NCI-H2107 treated with DMSO at 0.1 percent for 48 hours (cell line): ENCODE measurements around the gene IGSF10.
"Not testable (repeated sequence)": the region's sequence is repeated elsewhere in the genome, so short reads cannot be mapped to it uniquely, and the experiment has no call there.

Experiments used
- DNase-seq: peaks from one replicate; lab custom pipeline; 2025; ENCODE audit not compliant: unreplicated experiment; lab: John Stamatoyannopoulos, UW

The IGSF10 gene, protein sequence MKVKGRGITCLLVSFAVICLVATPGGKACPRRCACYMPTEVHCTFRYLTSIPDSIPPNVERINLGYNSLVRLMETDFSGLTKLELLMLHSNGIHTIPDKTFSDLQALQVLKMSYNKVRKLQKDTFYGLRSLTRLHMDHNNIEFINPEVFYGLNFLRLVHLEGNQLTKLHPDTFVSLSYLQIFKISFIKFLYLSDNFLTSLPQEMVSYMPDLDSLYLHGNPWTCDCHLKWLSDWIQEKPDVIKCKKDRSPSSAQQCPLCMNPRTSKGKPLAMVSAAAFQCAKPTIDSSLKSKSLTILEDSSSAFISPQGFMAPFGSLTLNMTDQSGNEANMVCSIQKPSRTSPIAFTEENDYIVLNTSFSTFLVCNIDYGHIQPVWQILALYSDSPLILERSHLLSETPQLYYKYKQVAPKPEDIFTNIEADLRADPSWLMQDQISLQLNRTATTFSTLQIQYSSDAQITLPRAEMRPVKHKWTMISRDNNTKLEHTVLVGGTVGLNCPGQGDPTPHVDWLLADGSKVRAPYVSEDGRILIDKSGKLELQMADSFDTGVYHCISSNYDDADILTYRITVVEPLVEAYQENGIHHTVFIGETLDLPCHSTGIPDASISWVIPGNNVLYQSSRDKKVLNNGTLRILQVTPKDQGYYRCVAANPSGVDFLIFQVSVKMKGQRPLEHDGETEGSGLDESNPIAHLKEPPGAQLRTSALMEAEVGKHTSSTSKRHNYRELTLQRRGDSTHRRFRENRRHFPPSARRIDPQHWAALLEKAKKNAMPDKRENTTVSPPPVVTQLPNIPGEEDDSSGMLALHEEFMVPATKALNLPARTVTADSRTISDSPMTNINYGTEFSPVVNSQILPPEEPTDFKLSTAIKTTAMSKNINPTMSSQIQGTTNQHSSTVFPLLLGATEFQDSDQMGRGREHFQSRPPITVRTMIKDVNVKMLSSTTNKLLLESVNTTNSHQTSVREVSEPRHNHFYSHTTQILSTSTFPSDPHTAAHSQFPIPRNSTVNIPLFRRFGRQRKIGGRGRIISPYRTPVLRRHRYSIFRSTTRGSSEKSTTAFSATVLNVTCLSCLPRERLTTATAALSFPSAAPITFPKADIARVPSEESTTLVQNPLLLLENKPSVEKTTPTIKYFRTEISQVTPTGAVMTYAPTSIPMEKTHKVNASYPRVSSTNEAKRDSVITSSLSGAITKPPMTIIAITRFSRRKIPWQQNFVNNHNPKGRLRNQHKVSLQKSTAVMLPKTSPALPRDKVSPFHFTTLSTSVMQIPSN (N-terminal part only)

DNA sequence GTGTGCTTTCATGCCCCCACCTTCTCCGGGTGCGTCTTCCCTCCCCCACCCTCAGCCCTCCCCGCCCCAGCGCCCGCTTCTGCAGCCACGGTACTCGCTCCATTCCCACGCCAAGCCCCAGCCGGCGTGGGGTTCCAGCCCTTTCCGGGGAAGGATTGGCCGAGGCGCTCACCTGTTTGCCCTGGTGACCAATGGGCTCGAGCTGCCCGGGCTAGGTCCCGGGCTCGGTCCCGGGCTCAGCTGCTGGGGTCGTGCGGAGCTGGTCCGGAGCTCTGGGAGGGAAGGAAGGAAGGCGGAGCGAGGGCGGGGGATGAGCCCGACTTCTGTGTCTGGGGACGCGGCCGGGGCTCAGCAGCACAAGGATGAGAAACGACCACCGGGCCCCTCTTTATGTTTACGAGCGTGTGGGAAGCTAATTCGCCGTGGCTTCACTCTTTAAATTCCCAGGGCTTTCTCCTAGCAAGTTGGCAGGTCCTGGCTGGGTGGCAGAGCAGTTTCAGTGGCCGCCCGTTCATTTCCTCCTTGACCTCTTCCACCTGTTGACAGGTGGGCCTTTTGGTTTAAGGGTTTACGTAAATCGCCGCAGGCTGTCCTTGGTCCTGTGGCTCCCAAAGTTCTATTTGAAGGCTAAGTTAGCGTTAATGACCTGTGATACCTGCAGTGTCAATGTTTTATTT is at the start of gene IGSF10:
IGSF10 (minus strand) TSS at position 288 of the 677 bp plus-strand sequence. CDS start 2,352 bp downstream, outside the sequence.
- no peak for DNase-seq

DNA sequence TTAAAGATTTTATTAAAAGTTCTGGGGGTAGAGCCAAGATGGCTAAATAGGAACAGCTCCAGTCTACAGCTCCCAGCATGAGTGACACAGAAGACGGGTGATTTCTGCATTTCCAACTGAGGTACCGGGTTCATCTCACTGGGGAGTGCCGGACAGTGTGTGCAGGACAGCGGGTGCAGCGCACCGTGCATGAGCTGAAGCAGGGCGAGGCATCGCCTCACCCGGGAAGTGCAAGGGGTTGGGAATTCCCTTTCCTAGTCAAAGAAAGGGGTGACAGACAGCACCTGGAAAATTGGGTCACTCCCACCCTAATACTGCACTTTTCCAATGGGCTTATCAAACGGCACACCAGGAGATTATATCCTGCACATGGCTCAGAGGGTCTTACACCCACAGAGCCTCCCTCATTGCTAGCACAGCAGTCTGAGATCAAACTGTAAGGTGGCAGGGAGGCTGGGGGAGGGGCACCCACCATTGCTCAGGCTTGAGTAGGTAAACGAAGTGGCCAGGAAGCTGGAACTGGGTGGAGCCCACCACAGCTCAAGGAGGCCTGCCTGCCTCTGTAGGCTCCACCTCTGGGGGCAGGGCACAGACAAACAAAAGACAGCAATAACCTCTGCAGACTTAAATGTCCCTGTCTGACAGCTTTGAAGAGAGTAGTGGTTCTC is 48.7 kb upstream of the IGSF10 start:
- not testable (repeated sequence) for DNase-seq

DNA sequence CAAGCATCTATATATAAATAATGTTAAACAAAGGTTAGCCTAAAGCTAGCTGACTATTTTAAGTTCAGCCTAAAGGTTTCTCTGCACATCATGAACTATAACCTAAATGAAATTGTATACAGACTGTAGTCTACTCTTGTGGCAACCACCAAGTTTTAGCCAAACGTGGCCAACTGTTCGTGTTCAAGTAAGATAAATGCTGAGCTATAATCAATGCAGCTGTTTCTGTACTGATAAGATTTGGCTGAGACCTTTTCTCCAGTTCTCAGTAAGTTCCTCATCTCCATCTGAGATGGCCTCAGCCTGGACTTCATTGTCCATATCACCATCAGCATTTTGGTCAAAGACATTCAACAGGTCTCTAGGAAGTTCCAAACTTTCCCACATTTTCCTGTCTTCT is 43.7 kb upstream of the IGSF10 start:
- no peak for DNase-seq

GRCh38 chr3:151503074-151503473 is 42.2 kb upstream of the IGSF10 start:
- DNase-seq: no peak

GRCh38 chr3:151501923-151502632 is 41.2 kb upstream of the IGSF10 start:
- DNase-seq: no peak

- no peak for DNase-seq
Observed at GRCh38 chr3:151501171-151501922, 40.5 kb upstream of the IGSF10 start.

DNA sequence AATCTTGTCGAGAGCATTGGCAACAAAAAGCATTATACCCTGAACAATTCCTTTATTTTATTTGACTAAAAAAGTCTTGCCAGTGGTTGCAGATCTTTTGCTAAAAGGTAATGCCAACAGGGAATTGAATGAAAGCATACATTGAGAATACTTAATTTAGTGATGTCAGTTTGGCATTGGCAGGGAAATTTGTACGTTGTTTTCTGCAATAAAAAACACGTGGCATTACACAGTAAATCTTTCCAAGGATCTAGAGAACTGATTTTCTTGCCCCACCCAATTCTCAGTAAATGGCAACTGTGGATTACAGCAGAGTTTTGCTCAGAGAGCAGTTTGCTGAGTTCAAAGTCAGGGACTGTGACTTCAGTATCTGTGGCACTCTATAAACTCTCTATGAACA is 38.3 kb upstream of the IGSF10 start:
- no peak for DNase-seq

DNA sequence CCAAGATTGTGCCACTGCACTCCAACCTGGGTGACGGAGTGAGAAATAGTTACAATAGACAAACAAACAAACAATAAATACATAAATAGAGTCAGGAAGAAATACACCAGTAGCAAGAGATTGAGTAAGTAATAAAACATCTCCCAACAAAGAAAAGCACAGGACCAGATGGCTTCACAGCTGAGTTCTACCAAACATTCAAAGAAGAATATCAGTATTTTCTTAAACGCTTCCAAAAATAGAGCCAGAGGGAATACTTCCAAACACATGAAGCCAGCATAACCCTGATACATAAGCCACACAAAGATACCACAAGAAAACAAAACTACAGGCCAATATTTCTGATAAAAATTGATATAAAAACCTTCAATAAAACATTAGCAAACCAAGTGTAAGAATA is 30.7 kb upstream of the IGSF10 start:
- DNase-seq: no peak

GRCh38 chr3:151487833-151488232 is 27.0 kb upstream of the IGSF10 start:
- not testable (repeated sequence) for DNase-seq

DNA sequence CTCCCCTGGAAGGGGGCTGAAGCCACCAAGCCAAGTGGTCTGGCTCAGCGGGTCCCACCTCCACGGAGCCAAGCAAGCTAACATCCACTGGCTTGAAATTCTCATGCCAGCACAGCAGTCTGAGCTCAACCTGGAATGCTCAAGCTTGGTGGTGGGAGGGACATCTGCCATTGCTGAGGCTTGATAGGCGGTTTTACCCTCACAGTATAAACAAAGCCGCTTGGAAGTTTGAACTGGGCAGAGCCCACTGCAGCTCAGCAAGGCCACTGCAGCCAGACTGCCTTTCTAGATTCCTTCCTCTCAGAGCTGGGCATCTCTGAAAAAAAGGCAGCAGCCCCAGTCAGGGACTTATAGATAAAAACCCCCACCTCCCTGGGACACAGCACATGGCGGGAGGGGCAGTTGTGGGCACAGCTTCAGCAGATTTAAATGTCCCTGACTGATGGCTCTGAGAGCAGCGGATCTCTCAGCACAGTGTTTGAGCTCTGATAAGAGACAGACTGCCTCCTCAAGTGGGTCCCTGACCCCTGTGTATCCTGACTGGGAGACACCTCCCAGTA is 23.2 kb upstream of the IGSF10 start:
- no peak for DNase-seq

DNA sequence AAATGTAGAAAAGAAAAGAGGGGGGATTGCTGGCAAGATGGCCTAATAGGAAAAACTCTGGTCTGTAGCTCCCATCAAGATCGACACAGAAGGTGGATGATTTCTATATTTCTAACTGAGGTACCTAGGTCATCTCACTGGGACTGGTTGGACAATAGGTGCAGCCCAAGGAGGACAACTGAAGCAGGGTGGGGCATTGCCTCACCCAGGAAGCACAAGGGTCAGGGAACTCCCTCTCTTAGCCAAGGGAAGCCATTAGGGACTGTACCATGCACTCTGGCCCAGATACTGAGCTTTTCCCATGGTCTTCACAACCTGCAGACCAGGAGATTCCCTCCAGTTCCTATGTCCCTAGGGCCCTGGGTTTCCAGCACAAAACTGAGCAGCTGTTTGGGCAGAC is 22.6 kb upstream of the IGSF10 start:
- DNase-seq: no peak

DNA sequence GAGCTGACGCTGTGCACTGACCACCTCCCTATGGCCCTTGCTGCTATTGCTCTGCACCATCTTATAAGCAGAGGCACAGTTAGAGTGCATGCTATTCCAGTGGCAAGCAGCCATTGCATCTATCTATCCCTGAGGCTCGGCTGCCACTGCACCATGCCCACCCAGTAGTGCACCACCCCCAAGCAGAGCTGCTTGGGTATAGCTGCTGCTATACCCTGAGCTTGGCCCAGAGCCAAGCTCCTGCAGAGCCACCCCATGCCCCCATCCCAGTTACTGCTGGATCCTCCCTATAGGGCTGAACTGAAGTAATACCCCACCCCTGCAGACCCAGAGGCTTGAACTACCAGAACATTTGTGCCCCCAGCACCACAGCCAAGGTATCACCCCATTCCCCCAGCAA is 19.6 kb upstream of the IGSF10 start:
- no peak for DNase-seq

- no peak for DNase-seq
Observed at GRCh38 chr3:151479452-151479851, 18.6 kb upstream of the IGSF10 start.

DNA sequence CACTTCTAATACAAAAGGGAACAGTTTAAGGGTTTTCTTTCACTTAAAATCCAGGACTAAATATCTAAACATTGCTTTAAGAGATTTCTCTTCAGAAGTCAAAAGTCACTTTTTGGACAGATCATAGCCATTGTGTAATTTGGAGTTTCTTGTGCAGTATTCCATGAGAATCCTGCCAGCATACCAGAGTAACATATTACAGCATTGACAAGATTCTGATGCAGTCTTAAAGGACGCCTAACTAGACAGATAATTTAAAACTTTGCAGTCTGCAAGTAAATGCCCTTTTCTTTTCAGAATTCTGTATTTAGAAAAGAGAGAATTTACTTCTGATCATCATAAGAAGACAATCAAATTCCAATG is 17.5 kb upstream of the IGSF10 start:
- DNase-seq: no peak

DNA sequence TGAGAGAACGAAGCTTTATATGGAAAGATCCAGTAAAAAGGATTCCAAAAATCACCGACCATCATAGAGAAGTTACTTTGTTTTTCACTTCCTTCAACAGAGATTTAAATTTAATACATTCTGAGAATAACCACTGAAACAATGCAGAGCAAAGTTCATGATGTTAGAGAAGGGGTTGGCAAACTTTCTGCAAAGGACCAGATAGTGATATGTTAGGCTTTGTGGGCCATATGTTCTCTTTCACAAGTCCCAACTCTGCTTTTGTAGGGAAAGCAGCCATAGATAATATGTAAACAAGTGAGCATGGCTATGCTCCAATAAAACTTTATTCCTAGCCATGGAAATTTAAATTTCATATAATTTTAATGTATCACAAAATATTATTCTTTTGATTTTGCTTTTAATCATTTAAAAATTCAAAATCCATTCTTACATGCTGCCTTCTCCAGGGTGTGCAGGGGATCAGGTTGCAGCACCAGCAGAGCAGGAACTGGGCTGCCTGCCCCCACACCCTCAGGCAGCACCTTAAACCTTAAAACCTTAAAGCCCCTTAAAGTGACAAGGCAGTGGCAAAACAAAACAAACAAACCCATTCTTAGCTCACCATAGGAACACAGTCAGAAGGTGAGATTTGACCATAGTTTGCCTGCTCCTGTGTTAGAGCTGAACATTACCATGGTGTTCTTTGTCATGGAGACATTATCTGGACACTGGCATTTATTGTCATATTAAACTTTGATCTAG is 16.9 kb upstream of the IGSF10 start:
- no peak for DNase-seq

DNA sequence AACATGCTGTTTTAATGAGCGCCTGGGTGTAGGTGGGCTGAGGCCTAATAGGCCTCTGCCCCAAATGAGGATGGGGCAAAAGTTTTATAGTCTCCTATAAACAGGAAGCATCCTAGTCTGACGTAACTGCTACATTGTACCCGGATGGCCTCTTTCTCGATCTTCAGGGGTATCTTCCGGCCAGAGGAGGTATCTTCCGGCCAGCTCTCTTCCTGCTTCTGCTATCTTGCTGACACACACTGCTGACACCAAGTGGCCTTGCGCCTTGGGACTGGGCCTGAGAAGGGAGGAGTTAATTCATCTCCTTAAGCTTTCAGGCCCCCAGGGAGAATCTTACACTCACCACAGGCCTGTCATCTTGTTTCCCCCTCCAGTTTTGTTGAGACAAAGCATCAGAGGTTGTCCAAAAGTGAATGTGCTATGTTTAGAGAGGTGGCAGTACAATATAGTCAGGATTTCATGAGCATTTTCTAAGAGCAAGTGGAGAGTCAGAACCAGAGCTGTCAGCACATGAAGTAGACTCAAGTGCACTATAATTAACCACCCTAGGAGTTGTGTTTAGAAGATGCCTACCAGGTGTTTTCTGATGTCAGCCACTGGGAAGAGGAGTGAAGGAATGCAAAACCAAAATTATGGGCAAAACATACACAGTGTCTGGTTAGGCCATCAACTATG is 15.6 kb upstream of the IGSF10 start:
- no peak for DNase-seq

- peak; percentile 73 for DNase-seq
Observed at GRCh38 chr3:151468284-151468917, 7.5 kb upstream of the IGSF10 start.
